Measurements from ENCODE around the gene ZNF98.

The ZNF98 gene

DNA sequence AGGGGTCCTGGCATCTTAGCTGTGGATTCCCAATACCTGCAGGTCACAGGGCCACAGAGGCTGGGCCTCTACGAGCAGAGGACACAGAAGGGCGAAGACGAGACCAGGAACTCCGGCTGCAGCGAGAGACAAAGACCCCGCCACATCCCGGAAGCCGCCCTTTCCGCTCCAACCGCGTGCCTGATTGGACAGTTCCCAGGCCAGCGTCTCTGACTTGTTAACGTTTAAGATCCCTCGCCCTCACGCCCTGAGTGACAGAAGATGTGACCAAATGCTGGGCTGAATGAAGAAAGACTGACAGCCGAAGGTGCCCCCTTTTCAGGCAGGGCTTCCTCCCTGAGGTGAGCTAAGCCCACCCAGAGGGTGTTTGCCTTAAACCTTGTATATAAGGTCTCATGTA, at the start of gene ZNF98:
Gene ZNF98, minus strand, starts transcription at position 136 of the 400 bp plus-strand sequence. Its CDS starts 122 bp downstream, at position 14.
- DNase-seq, result no peak

- no peak for DNase-seq
Measured at GRCh38 chr19:22446605-22447004, 24.5 kb upstream of the ZNF98 start.

DNA sequence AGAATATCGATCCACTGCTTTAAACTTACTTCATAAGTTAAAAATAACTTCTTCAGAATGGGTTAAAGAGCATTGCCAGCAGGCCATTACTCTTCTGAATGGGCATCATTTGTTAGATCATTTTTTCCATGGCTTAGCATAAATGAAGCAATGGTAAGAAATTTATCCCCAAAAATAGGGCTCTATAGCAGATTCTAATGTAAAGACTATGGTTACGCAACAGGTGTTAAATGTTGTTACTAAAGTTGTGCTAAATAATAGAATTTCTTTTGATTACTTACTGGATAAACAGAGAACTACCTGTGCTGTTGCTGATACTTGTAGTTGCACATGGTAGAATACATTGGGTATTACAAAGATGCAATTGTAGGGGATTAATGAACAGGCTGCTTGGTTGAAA, 15.9 kb upstream of the ZNF98 start:
- no peak for DNase-seq

- DNase-seq, result no peak
Measured at GRCh38 chr19:22427960-22428913, 6.1 kb upstream of the ZNF98 start.

- no peak for DNase-seq
Measured at GRCh38 chr19:22427547-22427946, 5.4 kb upstream of the ZNF98 start.

- DNase-seq, result no peak
Measured at GRCh38 chr19:22426901-22427300, 4.8 kb upstream of the ZNF98 start.

GRCh38 chr19:22421797-22422196, 349 bp downstream of the ZNF98 start:
- no peak for DNase-seq

- no peak for DNase-seq
Measured at GRCh38 chr19:22354665-22355064, 67.5 kb downstream of the ZNF98 start.
